Measurements from ENCODE around the gene ATRX. TPM values are rescaled to one million over a fixed set of nuclear protein-coding genes. Genes with fewer than 3 reads are reported as not detected.

The ATRX gene
- total and polyA plus RNA-seq, 2 experiments from 2014 or later: 162 to 179 TPM

DNA sequence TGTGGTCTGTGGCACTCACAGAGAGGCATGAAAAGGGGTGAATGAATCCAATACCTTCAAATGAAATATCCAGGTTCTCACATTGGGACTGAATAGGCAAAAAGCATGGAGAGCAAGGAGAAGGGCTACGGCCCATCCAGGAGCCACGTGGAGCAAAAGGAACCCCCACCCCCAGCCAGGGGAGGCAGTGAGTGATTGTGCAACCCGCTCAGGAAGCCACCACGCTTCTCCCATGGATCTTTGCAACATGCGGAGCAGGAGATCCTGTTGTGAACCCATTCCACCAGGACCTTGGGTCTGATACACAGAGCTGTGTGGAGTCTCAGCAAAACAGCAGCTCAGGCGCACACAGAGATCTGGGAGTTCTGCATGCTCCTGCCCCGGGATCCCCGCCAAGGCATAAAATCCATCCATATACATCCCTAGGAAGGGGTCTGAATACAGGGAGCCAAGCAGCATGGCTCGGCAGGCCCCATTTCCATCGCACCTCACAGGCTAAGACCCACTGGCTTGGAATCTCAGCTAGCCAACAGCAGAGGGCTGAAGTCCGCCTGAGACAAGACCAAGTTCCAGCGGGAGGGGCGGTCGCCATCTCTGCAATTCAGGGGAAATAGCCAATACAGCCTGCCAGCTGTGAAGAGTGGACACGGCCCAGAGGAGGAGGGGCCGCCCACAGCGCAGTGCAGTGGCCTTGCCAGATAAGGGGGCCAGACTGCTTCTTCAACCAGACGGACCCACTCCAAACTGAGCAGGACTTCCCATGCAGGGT lies 258.6 kb downstream of the ATRX start:
- no peak overlapping the region for H3K4me2 ChIP-seq
- no peaks in the 10 kb centered on the region for H3K27me3 ChIP-seq (ENCODE audit: insufficient read depth)
- no peak overlapping the region for H2AFZ ChIP-seq
- H3K27ac ChIP-seq (ENCODE audit: low read depth): no peak overlapping the region
- TF ChIP-seq, protein P1, sequence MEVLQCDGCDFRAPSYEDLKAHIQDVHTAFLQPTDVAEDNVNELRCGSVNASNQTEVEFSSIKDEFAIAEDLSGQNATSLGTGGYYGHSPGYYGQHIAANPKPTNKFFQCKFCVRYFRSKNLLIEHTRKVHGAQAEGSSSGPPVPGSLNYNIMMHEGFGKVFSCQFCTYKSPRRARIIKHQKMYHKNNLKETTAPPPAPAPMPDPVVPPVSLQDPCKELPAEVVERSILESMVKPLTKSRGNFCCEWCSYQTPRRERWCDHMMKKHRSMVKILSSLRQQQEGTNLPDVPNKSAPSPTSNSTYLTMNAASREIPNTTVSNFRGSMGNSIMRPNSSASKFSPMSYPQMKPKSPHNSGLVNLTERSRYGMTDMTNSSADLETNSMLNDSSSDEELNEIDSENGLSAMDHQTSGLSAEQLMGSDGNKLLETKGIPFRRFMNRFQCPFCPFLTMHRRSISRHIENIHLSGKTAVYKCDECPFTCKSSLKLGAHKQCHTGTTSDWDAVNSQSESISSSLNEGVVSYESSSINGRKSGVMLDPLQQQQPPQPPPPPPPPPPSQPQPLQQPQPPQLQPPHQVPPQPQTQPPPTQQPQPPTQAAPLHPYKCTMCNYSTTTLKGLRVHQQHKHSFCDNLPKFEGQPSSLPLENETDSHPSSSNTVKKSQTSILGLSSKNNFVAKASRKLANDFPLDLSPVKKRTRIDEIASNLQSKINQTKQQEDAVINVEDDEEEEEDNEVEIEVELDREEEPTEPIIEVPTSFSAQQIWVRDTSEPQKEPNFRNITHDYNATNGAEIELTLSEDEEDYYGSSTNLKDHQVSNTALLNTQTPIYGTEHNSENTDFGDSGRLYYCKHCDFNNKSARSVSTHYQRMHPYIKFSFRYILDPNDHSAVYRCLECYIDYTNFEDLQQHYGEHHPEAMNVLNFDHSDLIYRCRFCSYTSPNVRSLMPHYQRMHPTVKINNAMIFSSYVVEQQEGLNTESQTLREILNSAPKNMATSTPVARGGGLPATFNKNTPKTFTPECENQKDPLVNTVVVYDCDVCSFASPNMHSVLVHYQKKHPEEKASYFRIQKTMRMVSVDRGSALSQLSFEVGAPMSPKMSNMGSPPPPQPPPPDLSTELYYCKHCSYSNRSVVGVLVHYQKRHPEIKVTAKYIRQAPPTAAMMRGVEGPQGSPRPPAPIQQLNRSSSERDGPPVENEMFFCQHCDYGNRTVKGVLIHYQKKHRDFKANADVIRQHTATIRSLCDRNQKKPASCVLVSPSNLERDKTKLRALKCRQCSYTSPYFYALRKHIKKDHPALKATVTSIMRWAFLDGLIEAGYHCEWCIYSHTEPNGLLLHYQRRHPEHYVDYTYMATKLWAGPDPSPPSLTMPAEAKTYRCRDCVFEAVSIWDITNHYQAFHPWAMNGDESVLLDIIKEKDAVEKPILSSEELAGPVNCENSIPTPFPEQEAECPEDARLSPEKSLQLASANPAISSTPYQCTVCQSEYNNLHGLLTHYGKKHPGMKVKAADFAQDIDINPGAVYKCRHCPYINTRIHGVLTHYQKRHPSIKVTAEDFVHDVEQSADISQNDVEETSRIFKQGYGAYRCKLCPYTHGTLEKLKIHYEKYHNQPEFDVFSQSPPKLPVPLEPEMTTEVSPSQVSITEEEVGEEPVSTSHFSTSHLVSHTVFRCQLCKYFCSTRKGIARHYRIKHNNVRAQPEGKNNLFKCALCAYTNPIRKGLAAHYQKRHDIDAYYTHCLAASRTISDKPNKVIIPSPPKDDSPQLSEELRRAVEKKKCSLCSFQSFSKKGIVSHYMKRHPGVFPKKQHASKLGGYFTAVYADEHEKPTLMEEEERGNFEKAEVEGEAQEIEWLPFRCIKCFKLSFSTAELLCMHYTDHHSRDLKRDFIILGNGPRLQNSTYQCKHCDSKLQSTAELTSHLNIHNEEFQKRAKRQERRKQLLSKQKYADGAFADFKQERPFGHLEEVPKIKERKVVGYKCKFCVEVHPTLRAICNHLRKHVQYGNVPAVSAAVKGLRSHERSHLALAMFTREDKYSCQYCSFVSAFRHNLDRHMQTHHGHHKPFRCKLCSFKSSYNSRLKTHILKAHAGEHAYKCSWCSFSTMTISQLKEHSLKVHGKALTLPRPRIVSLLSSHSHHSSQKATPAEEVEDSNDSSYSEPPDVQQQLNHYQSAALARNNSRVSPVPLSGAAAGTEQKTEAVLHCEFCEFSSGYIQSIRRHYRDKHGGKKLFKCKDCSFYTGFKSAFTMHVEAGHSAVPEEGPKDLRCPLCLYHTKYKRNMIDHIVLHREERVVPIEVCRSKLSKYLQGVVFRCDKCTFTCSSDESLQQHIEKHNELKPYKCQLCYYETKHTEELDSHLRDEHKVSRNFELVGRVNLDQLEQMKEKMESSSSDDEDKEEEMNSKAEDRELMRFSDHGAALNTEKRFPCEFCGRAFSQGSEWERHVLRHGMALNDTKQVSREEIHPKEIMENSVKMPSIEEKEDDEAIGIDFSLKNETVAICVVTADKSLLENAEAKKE (CRISPR knock-in tag; IDR thresholded peaks at IDR 0.05): no peak
- no peak for TF ChIP-seq STAT1 (IDR thresholded peaks at IDR 0.05; ENCODE audit: unreplicated experiment)
- no peak for TF ChIP-seq JUNB (IDR thresholded peaks at IDR 0.05; ENCODE audit: unreplicated experiment)
- TF ChIP-seq CREB1 (CRISPR knock-in tag; IDR thresholded peaks at IDR 0.05; ENCODE audit: low read depth): no peak
- no peak for TF ChIP-seq NANOG (IDR thresholded peaks at IDR 0.05; ENCODE audit: borderline replicate concordance)
- TF ChIP-seq, protein P2, sequence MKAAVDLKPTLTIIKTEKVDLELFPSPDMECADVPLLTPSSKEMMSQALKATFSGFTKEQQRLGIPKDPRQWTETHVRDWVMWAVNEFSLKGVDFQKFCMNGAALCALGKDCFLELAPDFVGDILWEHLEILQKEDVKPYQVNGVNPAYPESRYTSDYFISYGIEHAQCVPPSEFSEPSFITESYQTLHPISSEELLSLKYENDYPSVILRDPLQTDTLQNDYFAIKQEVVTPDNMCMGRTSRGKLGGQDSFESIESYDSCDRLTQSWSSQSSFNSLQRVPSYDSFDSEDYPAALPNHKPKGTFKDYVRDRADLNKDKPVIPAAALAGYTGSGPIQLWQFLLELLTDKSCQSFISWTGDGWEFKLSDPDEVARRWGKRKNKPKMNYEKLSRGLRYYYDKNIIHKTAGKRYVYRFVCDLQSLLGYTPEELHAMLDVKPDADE (IDR thresholded peaks at IDR 0.05): no peak
- TF ChIP-seq ZNF114 (CRISPR knock-in tag; IDR thresholded peaks at IDR 0.05): no peak
- TF ChIP-seq EZH2 (IDR thresholded peaks at IDR 0.05; ENCODE audit: low read depth, unreplicated experiment): no peak
- TF ChIP-seq, protein P3, sequence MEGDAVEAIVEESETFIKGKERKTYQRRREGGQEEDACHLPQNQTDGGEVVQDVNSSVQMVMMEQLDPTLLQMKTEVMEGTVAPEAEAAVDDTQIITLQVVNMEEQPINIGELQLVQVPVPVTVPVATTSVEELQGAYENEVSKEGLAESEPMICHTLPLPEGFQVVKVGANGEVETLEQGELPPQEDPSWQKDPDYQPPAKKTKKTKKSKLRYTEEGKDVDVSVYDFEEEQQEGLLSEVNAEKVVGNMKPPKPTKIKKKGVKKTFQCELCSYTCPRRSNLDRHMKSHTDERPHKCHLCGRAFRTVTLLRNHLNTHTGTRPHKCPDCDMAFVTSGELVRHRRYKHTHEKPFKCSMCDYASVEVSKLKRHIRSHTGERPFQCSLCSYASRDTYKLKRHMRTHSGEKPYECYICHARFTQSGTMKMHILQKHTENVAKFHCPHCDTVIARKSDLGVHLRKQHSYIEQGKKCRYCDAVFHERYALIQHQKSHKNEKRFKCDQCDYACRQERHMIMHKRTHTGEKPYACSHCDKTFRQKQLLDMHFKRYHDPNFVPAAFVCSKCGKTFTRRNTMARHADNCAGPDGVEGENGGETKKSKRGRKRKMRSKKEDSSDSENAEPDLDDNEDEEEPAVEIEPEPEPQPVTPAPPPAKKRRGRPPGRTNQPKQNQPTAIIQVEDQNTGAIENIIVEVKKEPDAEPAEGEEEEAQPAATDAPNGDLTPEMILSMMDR (conservative IDR thresholded peaks at IDR 0.05; ENCODE audit: low read depth in 2 of 2): no peak
- TF ChIP-seq POLR2AphosphoS5 (IDR thresholded peaks at IDR 0.05; ENCODE audit: low read depth): no peak
- ATAC-seq: peak; percentile 73
- 0 out of 2 replicates have a peak, but pooled peaks cover 8% of the 10 kb centered on the region for H3K79me2 ChIP-seq (replicated peaks; ENCODE audit: insufficient read depth)
- peaks cover 4% of the 10 kb centered on the region for H3K27me3 Mint-ChIP-seq (ENCODE audit: insufficient read depth, low read depth, poor library complexity)
- H3F3A ChIP-seq (replicated peaks; ENCODE audit: low read depth): no peaks in the 10 kb centered on the region
- peaks cover 12% of the 10 kb centered on the region for H3K4me1 ChIP-seq (ENCODE audit: insufficient read depth)
- no peaks in the 10 kb centered on the region for H3K9me2 ChIP-seq (ENCODE audit: insufficient read depth)
- peaks cover 29% of the 10 kb centered on the region for H3K4me1 Mint-ChIP-seq
- H3K36me3 ChIP-seq (ENCODE audit: insufficient read depth): no peaks in the 10 kb centered on the region
- H3K27ac Mint-ChIP-seq: peak overlapping the region; percentile 33; the same call in 1 of the 2 replicates
- peaks cover 29% of the 10 kb centered on the region for H3K36me3 Mint-ChIP-seq (ENCODE audit: low read depth)
- no peaks in the 10 kb centered on the region for H4K20me1 ChIP-seq (replicated peaks; ENCODE audit: insufficient read depth)
- H3K4me3 ChIP-seq: no peak overlapping the region
- no peak overlapping the region for H3K4me3 Mint-ChIP-seq
- peak; percentile 15 for DNase-seq (ENCODE audit: low spot score)
- H3K9me3 Mint-ChIP-seq: peaks cover 6% of the 10 kb centered on the region; the same call in 2 of the 3 replicates

Measured in GM23338 (cell line).